ENCODE results near the gene ETHE1. TPM values are rescaled to one million over a fixed set of nuclear protein-coding genes. Genes with fewer than 3 reads are reported as not detected.

ETHE1 gene
- total RNA-seq, 1 donor from 2014 or later: 42.9 TPM

GRCh38 chr19:43545276-43545675 is 18.3 kb upstream of the ETHE1 start:
- no peaks in the 10 kb centered on the region for H3K9me3 Mint-ChIP-seq (ENCODE audit: unreplicated experiment)
- no peak overlapping the region for H3K27ac Mint-ChIP-seq (ENCODE audit: unreplicated experiment)

GRCh38 chr19:43544077-43544476 is 17.1 kb upstream of the ETHE1 start:
- Mint-ChIP-seq H3K4me3 (ENCODE audit: unreplicated experiment) (no peak overlapping the region), H3K4me1 (ENCODE audit: unreplicated experiment) (no peaks in the 10 kb centered on the region), H3K27ac (ENCODE audit: unreplicated experiment) (no peak overlapping the region), H3K9me3 (ENCODE audit: unreplicated experiment) (peaks cover 4% of the 10 kb centered on the region), H3K36me3 (ENCODE audit: low read depth, unreplicated experiment) (peaks cover 55% of the 10 kb centered on the region), H3K27me3 (ENCODE audit: unreplicated experiment) (peaks cover 6% of the 10 kb centered on the region)
- TF ChIP-seq CTCF (IDR thresholded peaks at IDR 0.05; ENCODE audit: unreplicated experiment): no peak
- DNase-seq (ENCODE audit: low spot score): no peak

More at GRCh38 chr19:43545276-43545675, 18.3 kb upstream of the ETHE1 start:
- H3K4me3 Mint-ChIP-seq (ENCODE audit: unreplicated experiment): peak overlapping the region; percentile 14
- no peak for DNase-seq (ENCODE audit: low spot score)
- TF ChIP-seq CTCF (IDR thresholded peaks at IDR 0.05; ENCODE audit: unreplicated experiment): no peak
- H3K36me3 Mint-ChIP-seq (ENCODE audit: low read depth, unreplicated experiment): peaks cover 51% of the 10 kb centered on the region
- peaks cover 3% of the 10 kb centered on the region for H3K27me3 Mint-ChIP-seq (ENCODE audit: unreplicated experiment)
- no peaks in the 10 kb centered on the region for H3K4me1 Mint-ChIP-seq (ENCODE audit: unreplicated experiment)

- Mint-ChIP-seq H3K4me3 (ENCODE audit: unreplicated experiment) (peak overlapping the region; percentile 24), H3K27ac (ENCODE audit: unreplicated experiment) (no peak overlapping the region), H3K4me1 (ENCODE audit: unreplicated experiment) (no peaks in the 10 kb centered on the region), H3K27me3 (ENCODE audit: unreplicated experiment) (peaks cover 4% of the 10 kb centered on the region), H3K36me3 (ENCODE audit: low read depth, unreplicated experiment) (peaks cover 58% of the 10 kb centered on the region), H3K9me3 (ENCODE audit: unreplicated experiment) (peaks cover 6% of the 10 kb centered on the region)
- DNase-seq (ENCODE audit: low spot score): no peak
- TF ChIP-seq CTCF (IDR thresholded peaks at IDR 0.05; ENCODE audit: unreplicated experiment): no peak
Observed at GRCh38 chr19:43541920-43542650, 15.1 kb upstream of the ETHE1 start.

- DNase-seq (ENCODE audit: low spot score): no peak
- peaks cover 2% of the 10 kb centered on the region for H3K4me1 Mint-ChIP-seq (ENCODE audit: unreplicated experiment)
- peaks cover 68% of the 10 kb centered on the region for H3K36me3 Mint-ChIP-seq (ENCODE audit: low read depth, unreplicated experiment)
- peaks cover 6% of the 10 kb centered on the region for H3K27me3 Mint-ChIP-seq (ENCODE audit: unreplicated experiment)
- no peak overlapping the region for H3K27ac Mint-ChIP-seq (ENCODE audit: unreplicated experiment)
- no peak for TF ChIP-seq CTCF (IDR thresholded peaks at IDR 0.05; ENCODE audit: unreplicated experiment)
- peak overlapping the region; percentile 26 for H3K4me3 Mint-ChIP-seq (ENCODE audit: unreplicated experiment)
- peaks cover 6% of the 10 kb centered on the region for H3K9me3 Mint-ChIP-seq (ENCODE audit: unreplicated experiment)
Observed at GRCh38 chr19:43540381-43540780, 13.4 kb upstream of the ETHE1 start.

- Mint-ChIP-seq H3K27me3 (ENCODE audit: unreplicated experiment) (peaks cover 12% of the 10 kb centered on the region), H3K27ac (ENCODE audit: unreplicated experiment) (no peak overlapping the region), H3K9me3 (ENCODE audit: unreplicated experiment) (peaks cover 6% of the 10 kb centered on the region), H3K4me3 (ENCODE audit: unreplicated experiment) (peak overlapping the region; percentile 88), H3K36me3 (ENCODE audit: low read depth, unreplicated experiment) (peaks cover 55% of the 10 kb centered on the region), H3K4me1 (ENCODE audit: unreplicated experiment) (peaks cover 2% of the 10 kb centered on the region)
- DNase-seq (ENCODE audit: low spot score): no peak
- TF ChIP-seq CTCF (IDR thresholded peaks at IDR 0.05; ENCODE audit: unreplicated experiment): no peak
Observed at GRCh38 chr19:43538922-43539321, 11.9 kb upstream of the ETHE1 start.

All from endothelial cell (in vitro differentiated cells).